H9 (cell line): ENCODE measurements around the gene CRYBA2. TPM values are rescaled to one million over a fixed set of nuclear protein-coding genes. Genes with fewer than 3 reads are reported as not detected.

Experiments used
- DNase-seq: peaks from one replicate; pipeline ENCODE4 v3.0.0-alpha.2; 2017
- H2AFZ ChIP-seq: one replicate; pipeline ENCODE4 v1.6.1; 2013; ENCODE audit warnings: mild to moderate bottlenecking, low read length, control low read depth, moderate library complexity
- H2AK5ac ChIP-seq: 2 replicates; pipeline ENCODE4 v1.6.1; 2013; ENCODE audit warnings: low read length, control low read depth, mixed read lengths; ENCODE audit not compliant: insufficient read length
- H2BK120ac ChIP-seq: one replicate; pipeline ENCODE4 v1.6.1; 2013; ENCODE audit warnings: low read depth, mild to moderate bottlenecking, low read length, control low read depth, inconsistent platforms; ENCODE audit not compliant: poor library complexity, severe bottlenecking
- H2BK12ac ChIP-seq: 2 replicates; pipeline ENCODE4 v1.6.1; 2013; ENCODE audit warnings: low read length, control low read depth, mixed read lengths, low read depth; ENCODE audit not compliant: insufficient read length
- H2BK15ac ChIP-seq: 2 replicates; pipeline ENCODE4 v1.6.1; 2013; ENCODE audit warnings: low read depth, low read length, control low read depth
- H2BK20ac ChIP-seq: one replicate; pipeline ENCODE4 v1.6.1; 2013; ENCODE audit warnings: low read depth, mild to moderate bottlenecking, low read length, control low read depth, inconsistent platforms; ENCODE audit not compliant: poor library complexity, severe bottlenecking
- H2BK5ac ChIP-seq: 2 replicates; pipeline ENCODE4 v1.6.1; 2013; ENCODE audit warnings: low read length, control low read depth, mixed read lengths; ENCODE audit not compliant: insufficient read length
- H3K14ac ChIP-seq: 2 replicates; pipeline ENCODE4 v1.6.1; 2013; ENCODE audit warnings: low read length, control low read depth; ENCODE audit not compliant: insufficient read depth
- H3K18ac ChIP-seq: 2 replicates; pipeline ENCODE4 v1.6.1; 2013; ENCODE audit warnings: low read depth, mild to moderate bottlenecking, mixed read lengths, low read length, control low read depth; ENCODE audit not compliant: insufficient read length
- H3K23ac ChIP-seq: 2 replicates; pipeline ENCODE4 v1.6.1; 2013; ENCODE audit warnings: low read length, control low read depth, mixed read lengths, low read depth; ENCODE audit not compliant: insufficient read length
- H3K23me2 ChIP-seq: 2 replicates; pipeline ENCODE4 v1.6.1; 2013; ENCODE audit warnings: low read depth, mild to moderate bottlenecking, mixed read lengths, low read length, control low read depth; ENCODE audit not compliant: insufficient read length, poor library complexity, severe bottlenecking
- H3K27ac ChIP-seq: 2 replicates; pipeline ENCODE4 v1.5.1; 2013; ENCODE audit warnings: low read length, control low read depth, mixed read lengths, low read depth; ENCODE audit not compliant: insufficient read length
- H3K27me3 ChIP-seq: 2 replicates; pipeline ENCODE4 v1.6.1; 2013; ENCODE audit warnings: low read length, control low read depth, inconsistent platforms; ENCODE audit not compliant: insufficient read depth
- H3K4ac ChIP-seq: 2 replicates; pipeline ENCODE4 v1.6.1; 2013; ENCODE audit warnings: low read depth, mild to moderate bottlenecking, control low read depth, inconsistent platforms, low read length, moderate library complexity
- H3K4me1 ChIP-seq: 2 replicates; pipeline ENCODE4 v1.6.1; 2013; ENCODE audit warnings: low read length, control low read depth, inconsistent platforms; ENCODE audit not compliant: insufficient read depth
- H3K4me2 ChIP-seq: 2 replicates; pipeline ENCODE4 v1.6.1; 2013; ENCODE audit warnings: low read length, control low read depth, mixed read lengths; ENCODE audit not compliant: insufficient read length, insufficient read depth
- H3K56ac ChIP-seq: 2 replicates; pipeline ENCODE4 v1.6.1; 2013; ENCODE audit warnings: low read depth, mild to moderate bottlenecking, mixed read lengths, low read length, control low read depth; ENCODE audit not compliant: insufficient read length
- H3K79me1 ChIP-seq: 2 replicates; pipeline ENCODE4 v1.6.1; 2013; ENCODE audit warnings: low read depth, mild to moderate bottlenecking, moderate library complexity, low read length, control low read depth, inconsistent platforms; ENCODE audit not compliant: insufficient read depth, poor library complexity, severe bottlenecking
- H3K79me2 ChIP-seq: 2 replicates; pipeline ENCODE4 v1.6.1; 2013; ENCODE audit warnings: low read length, control low read depth, inconsistent platforms; ENCODE audit not compliant: insufficient read depth
- H3K9ac ChIP-seq: 2 replicates; pipeline ENCODE4 v1.6.1; 2013; ENCODE audit warnings: low read length, control low read depth, mixed read lengths; ENCODE audit not compliant: insufficient read length; ENCODE audit errors: extremely low read depth
- H3K9me3 ChIP-seq: one replicate; pipeline ENCODE4 v1.6.1; 2013; ENCODE audit warnings: low read depth, low read length, inconsistent platforms; ENCODE audit not compliant: control insufficient read depth
- H3T11ph ChIP-seq: one replicate; pipeline ENCODE4 v1.6.1; 2013; ENCODE audit warnings: mild to moderate bottlenecking, low read length, control low read depth, inconsistent platforms
- H4K20me1 ChIP-seq: one replicate; pipeline ENCODE4 v1.6.1; 2013; ENCODE audit not compliant: control insufficient read depth, insufficient read length, insufficient read depth
- H4K5ac ChIP-seq: 2 replicates; pipeline ENCODE4 v1.6.1; 2013; ENCODE audit warnings: low read depth, mild to moderate bottlenecking, mixed read lengths, low read length, control low read depth; ENCODE audit not compliant: insufficient read length
- H4K8ac ChIP-seq: replicated peaks from 2 replicates; pipeline ENCODE4 v1.6.1; 2013; ENCODE audit warnings: low read length, control low read depth, mixed read lengths, low read depth; ENCODE audit not compliant: insufficient read length
- H4K91ac ChIP-seq: 2 replicates; pipeline ENCODE4 v1.6.1; 2013; ENCODE audit warnings: low read depth, mild to moderate bottlenecking, moderate library complexity, mixed read lengths, low read length, control low read depth; ENCODE audit not compliant: insufficient read length
- H3K27ac Mint-ChIP-seq, 3 experiments: 2 replicates in 2 of 3; 3 replicates in 1 of 3; pipeline ENCODE4 v1.8.0; 2020 to 2021; ENCODE audit warnings: mixed read lengths in 3 of 3, mild to moderate bottlenecking in 1 of 3, moderate library complexity in 1 of 3
- H3K27me3 Mint-ChIP-seq: 2 replicates; pipeline ENCODE4 v1.8.0; 2021; ENCODE audit warnings: low read depth, mild to moderate bottlenecking, moderate library complexity, mixed read lengths
- H3K36me3 Mint-ChIP-seq, 3 experiments: 2 replicates in 2 of 3; 3 replicates in 1 of 3; pipeline ENCODE4 v1.8.0; 2020 to 2021; ENCODE audit warnings: low read depth in 3 of 3, mixed read lengths in 3 of 3; ENCODE audit not compliant: insufficient read depth in 1 of 3
- H3K4me1 Mint-ChIP-seq, 2 experiments: 2 replicates each; pipeline ENCODE4 v1.8.0; 2020; ENCODE audit warnings: mixed read lengths in 2 of 2
- H3K4me3 Mint-ChIP-seq, 2 experiments: 2 replicates in 1 of 2; 3 replicates in 1 of 2; pipeline ENCODE4 v1.8.0; 2020 to 2021; ENCODE audit warnings: mild to moderate bottlenecking in 2 of 2, mixed read lengths in 2 of 2, moderate library complexity in 1 of 2
- H3K9me3 Mint-ChIP-seq, 2 experiments: 2 replicates in 1 of 2; 3 replicates in 1 of 2; pipeline ENCODE4 v1.8.0; 2020; ENCODE audit warnings: mild to moderate bottlenecking in 2 of 2, mixed read lengths in 2 of 2, moderate library complexity in 1 of 2
- CTCF ChIP-seq: fragments of 200-600 bp; sonication (generic); conservative IDR thresholded peaks from 3 replicates; pipeline ENCODE4 v1.8.0; 2021; ENCODE audit warnings: antibody characterized with exemption, mild to moderate bottlenecking
- WGBS: extraction: QIAGEN DNeasy Blood & Tissue Kit; methylation state at CpG from one replicate; pipeline ENCODE4 v1.1.7; 2013; ENCODE audit warnings: missing lambda C conversion rate, low lambda C conversion rate, mixed read lengths; ENCODE audit not compliant: insufficient read length; ENCODE audit errors: extremely low coverage; 5-methylcytosine and 5-hydroxymethylcytosine counted together
- total RNA-seq: library from RNA; stranded (reverse); gene quantifications from 2 replicates; pipeline ENCODE4 v1.2.1, GENCODE V29; 2021

The CRYBA2 gene
- total RNA-seq, 1 experiment from 2014 or later = not detected

DNA sequence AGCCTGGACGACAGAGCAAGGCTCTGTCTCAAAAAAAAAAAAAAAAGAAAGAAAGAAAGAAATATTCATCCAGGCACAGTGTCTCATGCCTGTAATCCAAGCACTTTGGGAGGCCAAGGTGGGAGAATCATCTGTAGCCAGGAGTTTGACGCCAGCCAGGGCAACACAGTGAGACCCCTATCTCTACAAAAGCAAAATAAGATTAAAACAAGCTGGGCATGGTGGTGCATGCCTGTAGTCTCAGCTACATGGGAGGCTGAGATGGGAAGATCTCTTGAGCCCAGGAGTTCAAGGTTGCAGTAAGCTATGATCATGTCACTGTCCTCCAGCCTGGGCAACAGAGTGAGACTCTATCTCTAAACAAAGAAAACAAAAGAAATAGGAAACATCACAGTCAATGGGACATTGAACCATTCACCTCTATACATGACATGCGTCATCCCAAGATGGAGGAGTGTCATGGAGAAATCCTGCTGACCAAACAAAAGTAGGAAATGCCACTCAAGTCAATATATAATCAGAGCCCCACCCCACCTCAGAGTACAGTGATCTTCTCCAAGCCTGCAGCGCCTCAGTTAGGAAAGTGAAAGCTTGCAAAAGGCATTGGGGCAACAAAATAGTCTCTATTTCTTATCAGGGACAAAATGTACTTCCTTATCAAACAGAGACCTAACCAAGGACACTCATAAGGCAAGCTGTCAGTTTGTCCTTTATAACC is 18.0 kb downstream of the CRYBA2 start:
- H3K4me2 ChIP-seq = no peak overlapping the region
- no peak overlapping the region for H3K27ac Mint-ChIP-seq
- no peak overlapping the region for H3K4ac ChIP-seq
- H2BK120ac ChIP-seq = no peak overlapping the region
- H2AK5ac ChIP-seq = no peak overlapping the region
- no peak overlapping the region for H3K27ac ChIP-seq
- H3K27me3 ChIP-seq = peaks cover 10% of the 10 kb centered on the region
- H2BK15ac ChIP-seq = no peak overlapping the region
- H3T11ph ChIP-seq = no peak overlapping the region
- no peak overlapping the region for H3K4me3 Mint-ChIP-seq
- no peaks in the 10 kb centered on the region for H3K79me1 ChIP-seq
- no peak overlapping the region for H2AFZ ChIP-seq
- H2BK5ac ChIP-seq = no peak overlapping the region
- no CpG with 5 or more reads among the region's 4 CpGs for WGBS
- no peak overlapping the region for H3K56ac ChIP-seq
- H3K23ac ChIP-seq = no peak overlapping the region
- H2BK20ac ChIP-seq = no peak overlapping the region
- H4K20me1 ChIP-seq = no peaks in the 10 kb centered on the region
- no peak overlapping the region for H3K18ac ChIP-seq
- no peaks in the 10 kb centered on the region for H3K23me2 ChIP-seq
- H2BK12ac ChIP-seq = no peak overlapping the region
- peaks cover 0 to 10% of the 10 kb centered on the region in 2 experiments; a peak in 2 of 4 replicates for H3K4me1 Mint-ChIP-seq
- no peaks in the 10 kb centered on the region; a peak in 1 of 5 replicates for H3K9me3 Mint-ChIP-seq
- no peaks in the 10 kb centered on the region for H3K9me3 ChIP-seq
- H3K9ac ChIP-seq = no peak overlapping the region
- DNase-seq = no peak
- no peaks in the 10 kb centered on the region for H3K36me3 Mint-ChIP-seq
- H4K8ac ChIP-seq = no peak overlapping the region
- no peaks in the 10 kb centered on the region for H3K4me1 ChIP-seq
- no peak overlapping the region for H4K91ac ChIP-seq
- H3K27me3 Mint-ChIP-seq = peaks cover 88% of the 10 kb centered on the region
- TF ChIP-seq CTCF = no peak
- no peaks in the 10 kb centered on the region for H3K79me2 ChIP-seq
- H3K14ac ChIP-seq = no peak overlapping the region
- no peak overlapping the region for H4K5ac ChIP-seq
